K562 (cell line): ENCODE measurements around the gene CTSD. TPM values are rescaled to one million over a fixed set of nuclear protein-coding genes. Genes with fewer than 3 reads are reported as not detected.

Experiments
- ADNP ChIP-seq: fragments of 200-800 bp; sonication (Bioruptor generic); IDR thresholded peaks from 2 replicates; pipeline ENCODE4 v1.6.1; 2016; ENCODE audit warnings: missing genetic modification characterization, missing compliant biosample characterization
- ATF3 ChIP-seq, 2 experiments: fragments of 450-650 bp in 1 of 2; sonication (generic) in 1 of 2; formaldehyde crosslinking in 1 of 2; IDR thresholded peaks in 1 of 2; conservative IDR thresholded peaks in 1 of 2; 2 replicates each; pipeline versions ENCODE4 v1.6.1 to v1.8.1; 2016 to 2023; ENCODE audit warnings: mild to moderate bottlenecking in 2 of 2, moderate library complexity in 2 of 2, inconsistent platforms in 1 of 2, missing genetic modification reagents in 1 of 2
- CEBPZ ChIP-seq: fragments of 150-350 bp; IDR thresholded peaks from 2 replicates; pipeline ENCODE4 v1.6.1; 2014; ENCODE audit warnings: low read depth, mild to moderate bottlenecking, low read length, borderline replicate concordance
- NCOA4 ChIP-seq: fragments of 450-650 bp; IDR thresholded peaks from 2 replicates; pipeline ENCODE4 v1.6.1; 2018; ENCODE audit warnings: mild to moderate bottlenecking; ENCODE audit not compliant: partially characterized antibody
- TRIM28 ChIP-seq: fragments of 450-650 bp; IDR thresholded peaks from 2 replicates; pipeline ENCODE4 v1.6.1; 2017
- ZBTB9 ChIP-seq: fragments of 450-650 bp; formaldehyde crosslinking; IDR thresholded peaks from 2 replicates; pipeline ENCODE4 v1.4.0; 2020; ENCODE audit warnings: mild to moderate bottlenecking, moderate library complexity
- ZNF280A ChIP-seq: fragments of 450-650 bp; IDR thresholded peaks from 2 replicates; pipeline ENCODE4 v1.6.1; 2018; ENCODE audit warnings: mild to moderate bottlenecking, low read depth; ENCODE audit not compliant: partially characterized antibody
- ZNF282 ChIP-seq: sonication (generic); formaldehyde crosslinking; IDR thresholded peaks from 2 replicates; pipeline ENCODE4 v1.8.1; 2023; ENCODE audit warnings: missing genetic modification reagents
- polyA plus RNA-seq, 8 experiments: library from polyadenylated mRNA; depleted of rRNA in 4 of 8; stranded (reverse) in 5 of 8; unstranded in 3 of 8; fragments of >200 nt; fragmentation: Nextera tagmentation in 2 of 8; fragmentation: Illumina TruSeq in 1 of 8; extraction: Ambion mirVana in 2 of 8; extraction: Trizol in 1 of 8; gene quantifications; 2 replicates each; pipeline versions ENCODE4 v1.2.1 to v1.2.3, GENCODE V29; 2011 to 2014; ENCODE audit warnings: inconsistent platforms in 1 of 8, missing spikeins in 1 of 8
- total RNA-seq, 7 experiments: library from RNA; depleted of rRNA in 6 of 7; stranded (reverse); fragments of >200 nt in 6 of 7; fragmentation: Illumina TruSeq in 2 of 7; extraction: Trizol in 2 of 7; gene quantifications; 2 replicates each; pipeline versions ENCODE4 v1.2.1 to v1.2.3, GENCODE V29; 2011 to 2021; ENCODE audit warnings: low replicate concordance in 1 of 7

CTSD gene
- total and polyA plus RNA-seq, 9 of the 15 experiments (the other 6 are each of a cell fraction or from before 2014, with no cell fraction given), result 1.0 to 112 (median 40.9) TPM

- no peak for TF ChIP-seq ZNF282 (CRISPR knock-in tag)
- TF ChIP-seq ATF3 (IDR thresholded peaks at IDR 0.05), result peak; percentile 94
- TF ChIP-seq ATF3 (CRISPR knock-in tag; conservative IDR thresholded peaks at IDR 0.05), result no peak; the same call in 1 of the 2 replicates
- no peak for TF ChIP-seq ADNP (tag)
- no peak for TF ChIP-seq ZNF280A
- TF ChIP-seq TRIM28, result 0 out of 2 replicates have a peak, but pooled peaks have one; percentile 27
- TF ChIP-seq NCOA4, result peak; percentile 54
- TF ChIP-seq ZBTB9 (CRISPR knock-in tag), result no peak
- TF ChIP-seq CEBPZ, result no peak
Measured at GRCh38 chr11:1772270-1773130, 8.8 kb upstream of the CTSD start (continued).
